ENCODE results near the gene ZNF532. TPM values are rescaled to one million over a fixed set of nuclear protein-coding genes. Genes with fewer than 3 reads are reported as not detected.

The ZNF532 gene
- total and polyA plus RNA-seq, 8 donors: 56.2 to 153 (median 142) TPM

DNA sequence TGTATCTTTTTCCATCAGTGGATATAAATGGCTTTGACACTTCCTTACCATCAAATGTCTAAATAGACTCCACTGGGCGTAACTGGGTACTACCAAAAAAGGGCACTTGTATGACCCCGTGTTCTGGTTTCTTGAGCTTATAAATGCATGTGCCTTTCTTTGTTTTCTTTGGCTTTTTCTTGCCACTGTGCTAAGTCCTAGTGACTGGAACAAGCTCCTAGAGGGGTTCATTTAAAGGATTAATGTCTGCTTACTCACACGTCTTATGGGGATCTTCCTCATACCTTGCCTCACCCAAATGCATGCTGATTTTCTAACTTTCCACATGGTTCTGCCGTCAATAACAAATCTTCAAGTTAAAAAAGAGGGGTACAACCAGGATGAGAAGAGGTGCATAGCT lies 19.8 kb upstream of the ZNF532 start:
- no peaks in the 10 kb centered on the region for H3K9me3 ChIP-seq
- intact Hi-C loops (cut with DNase I): no loop called here
- DNase-seq (no peak), ATAC-seq (no peak)
- TF ChIP-seq, protein P1, sequence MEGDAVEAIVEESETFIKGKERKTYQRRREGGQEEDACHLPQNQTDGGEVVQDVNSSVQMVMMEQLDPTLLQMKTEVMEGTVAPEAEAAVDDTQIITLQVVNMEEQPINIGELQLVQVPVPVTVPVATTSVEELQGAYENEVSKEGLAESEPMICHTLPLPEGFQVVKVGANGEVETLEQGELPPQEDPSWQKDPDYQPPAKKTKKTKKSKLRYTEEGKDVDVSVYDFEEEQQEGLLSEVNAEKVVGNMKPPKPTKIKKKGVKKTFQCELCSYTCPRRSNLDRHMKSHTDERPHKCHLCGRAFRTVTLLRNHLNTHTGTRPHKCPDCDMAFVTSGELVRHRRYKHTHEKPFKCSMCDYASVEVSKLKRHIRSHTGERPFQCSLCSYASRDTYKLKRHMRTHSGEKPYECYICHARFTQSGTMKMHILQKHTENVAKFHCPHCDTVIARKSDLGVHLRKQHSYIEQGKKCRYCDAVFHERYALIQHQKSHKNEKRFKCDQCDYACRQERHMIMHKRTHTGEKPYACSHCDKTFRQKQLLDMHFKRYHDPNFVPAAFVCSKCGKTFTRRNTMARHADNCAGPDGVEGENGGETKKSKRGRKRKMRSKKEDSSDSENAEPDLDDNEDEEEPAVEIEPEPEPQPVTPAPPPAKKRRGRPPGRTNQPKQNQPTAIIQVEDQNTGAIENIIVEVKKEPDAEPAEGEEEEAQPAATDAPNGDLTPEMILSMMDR (IDR thresholded peaks at IDR 0.05): no peak
- H3K4me3 ChIP-seq: no peak overlapping the region
- H3K27me3 ChIP-seq: peaks cover 0 to 10% of the 10 kb centered on the region in 2 donors
- no peaks in the 10 kb centered on the region for H3K36me3 ChIP-seq
- H3K27ac ChIP-seq: no peak overlapping the region
- no peaks in the 10 kb centered on the region for H3K4me1 ChIP-seq

DNA sequence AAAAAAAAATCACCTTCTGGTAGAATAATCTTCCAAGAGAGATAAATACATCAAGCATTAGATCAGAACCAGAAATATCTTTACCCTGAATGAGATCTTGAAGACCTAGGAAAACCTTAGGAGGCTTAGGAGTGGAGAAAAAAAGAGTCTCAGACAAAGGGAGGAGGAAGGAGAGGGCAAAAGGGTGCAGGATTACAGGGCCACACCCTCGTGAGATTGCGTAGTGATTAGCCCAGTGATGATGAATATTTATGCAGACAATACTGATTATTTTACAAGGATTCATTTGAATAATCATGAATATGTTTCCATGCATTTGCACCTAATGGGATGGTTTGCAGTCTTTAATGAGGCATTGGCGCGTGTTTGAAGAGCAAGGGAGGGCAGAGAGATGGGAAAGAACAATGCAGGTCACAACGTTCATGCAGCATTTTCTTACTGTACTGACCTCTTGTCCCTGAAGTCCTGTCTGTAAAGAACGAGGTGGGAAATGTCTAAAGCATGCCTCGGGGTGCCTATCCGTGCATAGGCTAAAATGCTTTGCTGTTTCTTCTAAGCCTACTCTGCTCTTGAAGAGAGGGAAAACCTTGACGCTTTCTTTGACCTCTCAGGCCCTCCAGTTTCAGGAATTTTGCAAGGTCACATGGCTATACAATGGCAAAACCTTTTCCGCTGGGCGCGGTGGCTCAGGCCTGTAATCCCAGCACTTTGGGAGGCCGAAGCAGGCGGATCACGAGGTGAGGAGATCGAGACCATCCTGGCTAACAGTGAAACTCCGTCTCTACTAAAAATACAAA lies 18.6 kb upstream of the ZNF532 start:
- Histone ChIP-seq H3K27me3 (peaks cover 0 to 10% of the 10 kb centered on the region in 2 donors), H3K36me3 (no peaks in the 10 kb centered on the region), H3K4me3 (no peak overlapping the region), H3K9me3 (no peaks in the 10 kb centered on the region), H3K4me1 (no peaks in the 10 kb centered on the region), H3K27ac (no peak overlapping the region)
- intact Hi-C loops (cut with DNase I): no loop called here
- DNase-seq (no peak), ATAC-seq (no peak)
- TF ChIP-seq, protein P1 (IDR thresholded peaks at IDR 0.05): no peak

DNA sequence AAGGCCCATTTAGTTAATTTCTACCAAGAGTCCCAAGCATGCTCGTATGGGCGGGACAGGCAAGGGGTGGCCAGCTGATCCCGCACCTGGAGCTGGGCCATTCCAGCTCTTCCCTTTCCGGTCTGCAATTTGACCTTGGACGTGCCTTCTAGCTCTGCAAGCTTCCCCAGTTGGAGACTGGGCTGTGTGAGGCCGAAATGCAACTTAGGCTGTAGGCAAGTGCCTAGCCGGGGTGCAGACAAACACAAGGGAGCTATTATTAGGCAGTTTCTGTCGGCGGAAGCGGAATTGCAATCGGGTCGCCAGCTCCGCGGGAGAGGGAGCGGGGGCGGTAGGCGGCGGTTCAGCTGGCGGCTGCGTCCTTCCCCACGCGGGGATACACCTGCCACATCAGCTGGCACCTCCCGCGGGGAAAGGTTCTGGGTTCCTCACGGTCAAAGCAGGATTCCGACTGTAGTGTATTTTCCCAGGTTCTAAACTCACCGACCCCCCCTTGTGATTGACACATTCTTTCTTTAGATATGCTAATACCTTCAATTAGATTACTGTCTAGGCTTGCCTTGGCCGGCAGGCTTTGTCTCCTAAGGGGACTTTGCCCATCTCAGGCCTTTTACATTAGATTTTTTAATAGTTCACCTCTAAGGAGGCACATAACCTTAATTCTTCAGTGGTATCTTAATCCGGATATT lies 17.1 kb upstream of the ZNF532 start:
- H3K36me3 ChIP-seq: no peaks in the 10 kb centered on the region
- intact Hi-C loops (cut with DNase I): no loop called here
- TF ChIP-seq, protein P1 (IDR thresholded peaks at IDR 0.05): no peak
- no peaks in the 10 kb centered on the region for H3K9me3 ChIP-seq
- H3K27me3 ChIP-seq: peaks cover 0 to 10% of the 10 kb centered on the region in 2 donors
- peak overlapping the region in 1 of 2 donors; percentile 42 for H3K27ac ChIP-seq
- peak; percentile 25 for ATAC-seq
- H3K4me3 ChIP-seq: peak overlapping the region; percentile 11 to 18
- DNase-seq: peak in 1 of 4 donors; percentile 46
- no peaks in the 10 kb centered on the region for H3K4me1 ChIP-seq

DNA sequence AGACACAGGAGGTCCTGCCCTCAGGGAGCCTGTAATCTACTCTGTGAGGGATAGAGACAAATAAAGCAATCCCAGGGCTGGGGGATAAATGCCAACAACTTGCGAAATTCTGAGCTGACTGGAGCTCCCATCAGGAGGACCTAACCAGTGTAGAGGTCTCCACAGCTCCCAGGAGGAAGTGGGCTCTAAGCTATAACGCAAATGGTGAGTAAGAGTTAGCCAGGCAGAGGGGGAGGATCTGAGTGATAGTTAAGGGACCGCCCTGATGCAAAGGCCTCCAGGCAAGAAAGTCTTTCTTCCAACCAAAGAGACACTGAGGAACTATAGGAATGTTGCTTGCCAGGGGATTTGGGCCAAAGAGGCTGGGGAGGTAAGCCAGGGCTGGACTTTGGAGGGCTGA lies 16.0 kb upstream of the ZNF532 start:
- TF ChIP-seq, protein P1 (IDR thresholded peaks at IDR 0.05): no peak
- intact Hi-C loops (cut with DNase I): no loop called here
- peaks cover 0 to 10% of the 10 kb centered on the region in 2 donors for H3K27me3 ChIP-seq
- ATAC-seq (no peak), DNase-seq (no peak)
- no peaks in the 10 kb centered on the region for H3K9me3 ChIP-seq
- no peaks in the 10 kb centered on the region for H3K36me3 ChIP-seq
- no peak overlapping the region for H3K27ac ChIP-seq
- no peak overlapping the region for H3K4me3 ChIP-seq
- no peaks in the 10 kb centered on the region for H3K4me1 ChIP-seq

DNA sequence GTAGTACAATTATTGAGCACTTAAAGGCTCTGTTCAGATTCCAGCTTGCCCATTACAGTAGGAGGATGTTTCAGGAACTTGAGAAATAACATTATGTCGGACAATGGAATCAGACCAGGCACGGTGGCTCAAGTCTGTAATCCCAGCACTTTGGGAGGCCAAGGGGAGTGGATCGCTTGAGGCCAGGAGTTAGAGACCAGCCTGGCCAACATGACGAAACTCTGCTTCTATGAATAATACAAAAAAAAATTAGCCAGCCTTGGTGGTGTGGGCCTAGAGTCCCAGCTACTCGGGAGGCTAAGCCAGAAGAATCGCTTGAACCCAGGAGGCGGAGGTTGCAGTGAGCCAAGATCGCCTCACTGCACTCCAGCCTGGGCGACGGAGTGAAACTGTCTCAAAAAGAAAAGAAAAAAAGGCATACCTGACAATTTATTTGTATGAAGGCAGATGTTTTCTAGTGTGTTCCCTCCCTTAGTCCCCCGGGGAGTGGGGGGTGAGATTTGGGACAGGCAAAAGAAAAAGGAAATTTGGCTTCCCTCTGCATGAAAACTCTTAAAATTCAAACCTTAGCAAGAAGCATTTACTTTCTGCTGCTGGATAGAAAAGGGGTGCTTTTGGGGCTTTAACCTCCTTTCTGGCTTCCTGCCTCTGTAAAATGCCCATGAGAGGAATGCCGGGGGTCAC lies 13.7 kb upstream of the ZNF532 start:
- TF ChIP-seq, protein P1 (IDR thresholded peaks at IDR 0.05): no peak
- intact Hi-C loops (cut with DNase I): no loop called here
- Histone ChIP-seq H3K4me3 (no peak overlapping the region), H3K4me1 (no peaks in the 10 kb centered on the region), H3K27ac (no peak overlapping the region), H3K9me3 (no peaks in the 10 kb centered on the region), H3K27me3 (peaks cover 0 to 10% of the 10 kb centered on the region in 2 donors), H3K36me3 (no peaks in the 10 kb centered on the region)
- no peak for ATAC-seq
- DNase-seq: no peak

Measured in left lung (tissue), 10 donors.